Measurements from ENCODE around the gene PIH1D1. TPM values are rescaled to one million over a fixed set of nuclear protein-coding genes. Genes with fewer than 3 reads are reported as not detected.

Gene PIH1D1
- total RNA-seq, 1 donor from 2014 or later: 73.2 TPM

DNA sequence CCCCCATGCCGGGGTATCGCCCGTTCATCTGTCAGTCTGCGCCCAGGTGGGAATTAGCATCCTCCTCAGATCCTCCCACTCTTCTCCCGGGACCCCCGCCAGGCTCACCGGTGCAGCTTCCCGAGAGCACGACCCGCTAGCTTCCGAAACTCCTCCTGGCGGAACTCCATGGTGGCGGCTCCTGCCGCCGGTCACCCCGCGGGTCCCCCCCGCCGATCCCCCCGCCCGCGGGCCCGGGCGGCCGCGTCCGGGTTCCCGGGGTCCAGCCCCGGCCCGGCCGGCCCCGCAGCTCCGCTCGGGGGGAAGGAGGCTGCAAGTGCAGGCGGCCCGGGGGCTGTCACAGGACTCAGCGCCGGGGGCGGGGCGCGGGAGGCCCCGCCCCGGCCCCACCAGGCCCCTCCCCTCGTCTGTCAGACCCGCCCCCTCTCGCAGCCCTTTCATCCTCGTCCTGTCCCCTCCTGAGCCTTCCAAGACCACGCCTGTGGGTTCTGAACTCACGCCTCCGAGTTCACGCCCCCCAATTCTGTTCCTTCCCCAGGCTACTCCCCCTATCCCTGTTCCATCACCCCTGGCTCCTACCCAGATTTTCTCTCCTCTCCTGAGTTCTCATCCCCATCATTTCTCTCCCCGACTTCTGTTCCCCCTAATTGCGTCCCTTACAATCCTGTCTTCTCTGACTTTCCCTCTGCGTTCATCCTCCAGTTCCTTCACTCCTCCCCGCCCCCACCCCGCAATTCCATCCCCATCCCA lies 10.2 kb downstream of the PIH1D1 start, which contains the start of gene SLC17A7:
Gene SLC17A7, minus strand, starts transcription at position 318 of the 750 bp plus-strand sequence. Its CDS starts 148 bp downstream, at position 170.
- intact Hi-C loops (cut with DNase I): no loop called here
- ATAC-seq: peak; percentile 55
- DNase-seq (ENCODE audit: low spot score): peak; percentile 82

DNA sequence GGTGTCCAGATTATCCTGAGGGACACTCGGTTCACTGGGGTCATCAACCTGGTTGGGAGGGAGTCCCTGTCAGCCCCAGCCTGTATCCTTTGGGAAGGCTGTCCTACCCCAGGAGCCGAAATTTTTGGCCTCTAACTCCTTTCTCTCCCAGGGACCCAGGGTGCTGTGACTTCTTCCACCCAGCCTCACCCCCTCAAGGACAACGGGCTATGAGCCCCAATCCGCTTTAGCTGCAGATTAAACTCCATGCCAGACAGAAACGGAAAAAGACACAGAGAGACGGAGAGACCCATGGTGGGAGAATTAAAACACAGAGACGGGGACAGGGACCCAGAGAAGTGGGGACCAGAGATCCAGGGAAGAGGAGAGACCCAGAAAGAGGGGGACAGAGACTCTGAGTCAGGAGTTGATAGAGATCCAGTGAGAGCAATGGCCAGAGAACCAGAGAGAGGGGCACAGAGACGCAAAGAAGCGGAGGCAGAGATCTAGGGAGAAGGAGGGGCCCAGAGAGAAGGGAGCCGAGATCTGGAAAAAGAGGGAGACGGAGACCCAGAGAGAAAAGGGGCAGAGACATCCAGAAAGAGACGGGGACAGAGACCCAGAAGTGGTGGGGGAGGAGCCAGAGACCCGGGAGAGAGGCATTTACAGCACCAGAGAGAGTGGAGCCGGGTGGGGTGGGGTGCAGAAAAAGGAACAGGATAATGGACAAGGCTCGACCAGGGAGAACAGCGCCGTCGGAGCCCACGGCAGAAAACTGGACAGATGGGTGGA lies 11.0 kb downstream of the PIH1D1 start:
- no peak for DNase-seq (ENCODE audit: low spot score)
- no peak for ATAC-seq
- intact Hi-C loops (cut with DNase I): no loop called here

DNA sequence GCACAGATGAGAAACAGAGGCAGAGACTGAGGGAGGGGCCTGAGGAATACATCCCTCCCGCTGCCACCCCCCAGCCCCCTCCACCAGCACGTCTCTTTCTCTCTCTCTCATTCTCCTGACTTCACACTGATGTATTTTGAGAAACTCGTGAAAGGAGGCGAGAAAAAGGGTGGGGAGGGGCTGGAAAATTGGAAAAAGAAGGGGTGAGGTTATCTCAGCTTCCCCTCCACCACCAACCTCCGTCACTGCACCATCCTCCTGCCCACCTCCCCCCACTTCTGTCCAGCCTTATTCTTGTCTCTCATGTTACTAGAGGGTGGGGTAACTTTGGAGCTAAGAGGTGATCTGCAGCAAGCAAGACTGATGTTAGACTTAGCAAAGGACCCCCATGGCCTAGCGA lies 11.8 kb downstream of the PIH1D1 start:
- no peak for DNase-seq (ENCODE audit: low spot score)
- intact Hi-C loops (cut with DNase I): loop anchor here (5.0 kb wide), 1 partner anchor 213 kb away; no protein-coding TSS in a partner anchor
- ATAC-seq: no peak

DNA sequence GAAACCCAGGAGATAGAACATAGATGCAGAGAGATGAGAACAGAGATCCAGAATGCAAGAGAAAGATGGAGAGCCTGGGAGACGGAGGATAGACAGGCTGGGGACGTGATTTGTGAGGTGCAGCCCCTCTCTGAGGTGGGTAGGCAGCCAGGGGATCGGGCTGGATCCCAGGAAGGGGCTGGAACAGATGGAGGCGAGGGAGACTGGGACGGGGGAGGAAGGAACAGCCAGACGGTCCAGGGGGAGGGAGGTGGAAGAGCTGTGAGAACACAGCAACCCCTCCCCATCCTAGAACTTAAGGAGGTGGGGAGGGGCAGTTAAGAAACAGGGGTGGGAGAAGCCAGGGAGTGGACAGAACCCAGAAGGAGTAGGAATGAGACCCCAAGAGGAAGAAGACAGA lies 13.4 kb downstream of the PIH1D1 start:
- intact Hi-C loops (cut with DNase I): loop anchor here (5.0 kb wide), 1 partner anchor 211 kb away; no protein-coding TSS in a partner anchor
- no peak for DNase-seq (ENCODE audit: low spot score)
- ATAC-seq: no peak

DNA sequence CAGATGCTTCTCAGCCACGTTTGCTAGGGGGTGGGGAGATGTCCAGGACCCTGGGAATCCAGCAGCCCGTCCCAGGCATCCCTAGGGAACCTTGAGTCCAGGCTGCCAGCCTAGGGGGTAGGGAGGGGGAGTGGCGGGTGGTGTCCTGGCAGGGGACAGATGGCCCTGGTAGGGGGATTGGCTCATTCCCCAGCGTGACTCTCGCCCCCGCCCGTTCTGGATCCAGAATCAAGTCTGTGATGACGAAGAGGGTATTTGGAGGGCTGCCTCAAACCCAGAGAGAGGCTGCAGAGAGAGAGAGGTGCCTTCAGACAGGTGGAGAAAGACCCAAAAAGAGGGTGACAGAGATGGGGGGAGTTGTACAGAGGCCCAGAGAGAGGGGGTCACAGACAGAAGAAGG lies 14.4 kb downstream of the PIH1D1 start:
- DNase-seq (ENCODE audit: low spot score) (no peak), ATAC-seq (no peak)
- intact Hi-C loops (cut with DNase I): loop anchor here (5.0 kb wide), 1 partner anchor 210 kb away; no protein-coding TSS in a partner anchor

DNA sequence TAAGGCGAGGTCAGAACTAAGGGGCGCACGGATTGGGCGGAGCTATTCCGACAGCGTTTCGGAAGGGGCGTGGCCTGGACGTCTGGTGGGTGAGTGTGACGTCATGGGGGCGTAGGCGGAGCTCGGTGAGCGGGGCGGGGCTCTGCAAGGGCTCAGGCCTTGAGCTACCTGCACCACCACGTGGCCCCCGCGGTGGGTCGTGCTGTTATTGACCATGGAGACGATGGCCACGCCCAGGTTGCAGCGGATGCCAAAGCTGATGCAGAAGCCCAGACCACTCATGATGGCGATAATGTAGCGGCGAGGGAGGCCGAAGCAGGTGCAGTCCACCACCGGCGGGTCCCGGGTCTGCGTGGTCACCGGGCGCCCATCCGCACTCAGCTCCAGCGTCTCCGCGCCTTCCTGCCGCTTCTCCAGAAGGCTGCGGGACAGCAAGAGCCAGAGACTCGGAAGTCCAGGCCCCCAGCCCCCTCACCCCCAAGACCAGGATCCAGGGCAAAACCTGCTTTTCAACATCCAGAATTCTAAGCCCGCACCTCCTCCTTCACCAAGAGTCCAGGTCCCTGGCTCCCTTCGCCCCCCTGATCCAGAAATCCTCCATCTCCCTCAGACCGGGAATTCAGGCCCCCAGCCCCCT lies 15.1 kb downstream of the PIH1D1 start:
- ATAC-seq: no peak
- intact Hi-C loops (cut with DNase I): loop anchor here (5.0 kb wide), 1 partner anchor 209 kb away; no protein-coding TSS in a partner anchor
- no peak for DNase-seq (ENCODE audit: low spot score)

DNA sequence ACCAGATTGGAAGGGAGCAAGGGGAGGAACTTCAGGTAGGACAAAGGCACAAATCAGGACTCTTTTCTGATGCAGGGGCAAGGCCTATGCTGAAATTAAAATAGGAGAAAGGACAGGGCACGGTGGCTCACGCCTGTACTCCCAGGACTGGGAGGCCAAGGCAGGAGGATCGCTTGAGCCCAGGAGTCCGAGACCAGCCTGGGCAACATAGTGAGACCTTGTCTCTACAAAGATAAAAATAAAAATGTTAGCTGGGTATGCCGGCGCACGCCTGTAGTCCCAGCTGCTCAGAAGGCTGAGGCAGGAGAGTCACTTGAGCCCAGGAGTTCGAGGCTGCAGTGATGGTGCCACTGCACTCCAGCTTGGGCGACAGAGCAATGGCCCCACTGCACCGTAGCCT lies 15.9 kb downstream of the PIH1D1 start:
- no peak for ATAC-seq
- intact Hi-C loops (cut with DNase I): loop anchor here (5.0 kb wide), 1 partner anchor 208 kb away; no protein-coding TSS in a partner anchor
- no peak for DNase-seq (ENCODE audit: low spot score)

DNA sequence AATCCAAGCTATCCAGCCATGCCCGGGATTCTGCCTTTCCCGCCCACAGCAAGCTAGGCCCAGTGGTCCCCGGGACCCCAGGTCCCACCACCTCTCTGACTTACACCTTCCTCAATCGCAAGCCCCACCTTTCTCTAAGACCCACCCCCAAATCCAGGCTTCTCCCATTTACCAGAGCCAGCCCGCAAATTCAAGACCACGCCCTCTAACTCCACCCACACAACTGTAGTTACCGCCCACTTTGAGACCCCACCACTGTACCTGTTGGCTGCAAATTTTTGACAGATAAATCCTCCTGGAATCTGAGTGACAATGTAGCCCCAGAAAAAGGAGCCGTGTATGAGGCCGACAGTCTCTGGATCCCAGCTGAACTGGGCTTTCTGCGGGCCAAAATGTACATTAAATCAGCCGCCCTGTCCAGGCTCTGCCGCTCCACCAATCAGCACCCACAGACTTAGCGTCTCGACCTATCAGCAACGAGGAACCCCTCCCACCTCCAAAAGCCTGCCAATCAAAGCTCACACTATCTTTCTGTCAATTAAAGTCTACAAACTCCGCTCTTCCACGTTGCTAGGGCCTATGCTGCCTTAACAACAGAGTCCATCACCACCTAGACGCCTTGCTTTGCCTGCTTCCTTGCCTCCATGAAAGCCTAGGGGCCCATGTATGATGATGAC lies 16.6 kb downstream of the PIH1D1 start:
- DNase-seq (ENCODE audit: low spot score) (no peak), ATAC-seq (no peak)
- intact Hi-C loops (cut with DNase I): loop anchor here (5.0 kb wide), 1 partner anchor 208 kb away; no protein-coding TSS in a partner anchor

DNA sequence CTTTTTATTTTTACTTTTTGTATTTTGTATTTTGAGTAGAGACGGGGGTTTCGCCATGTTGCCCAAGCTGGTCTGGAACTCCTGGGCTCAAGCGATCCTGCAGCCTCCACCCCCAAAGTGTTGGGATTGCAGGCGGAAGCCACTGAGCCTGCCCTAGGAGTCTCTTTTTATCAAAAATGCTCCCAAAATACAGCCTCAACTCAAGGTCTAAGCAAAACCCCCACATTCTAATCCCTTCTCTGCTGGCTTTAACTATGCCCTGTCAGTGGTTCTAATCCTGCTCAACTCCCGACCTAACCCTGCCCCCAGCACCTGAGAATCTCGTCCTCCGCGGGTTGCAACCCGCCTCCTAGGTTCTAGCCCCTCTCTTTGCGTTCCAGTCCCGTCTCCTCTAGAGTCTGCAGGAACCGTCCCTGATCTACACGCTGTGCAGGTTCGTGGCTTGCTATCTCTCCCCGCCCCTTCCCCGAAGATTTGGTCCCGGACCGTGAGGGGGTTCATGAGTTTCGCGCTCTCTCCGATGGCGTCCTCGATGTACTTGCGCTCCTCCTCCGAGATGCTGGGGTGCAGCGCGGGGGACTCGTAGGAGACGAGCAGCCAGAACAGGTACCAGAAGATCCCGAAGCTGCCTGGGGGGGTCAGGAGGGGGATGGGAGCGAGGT lies 18.2 kb downstream of the PIH1D1 start:
- ATAC-seq (no peak), DNase-seq (ENCODE audit: low spot score) (no peak)
- intact Hi-C loops (cut with DNase I): no loop called here

DNA sequence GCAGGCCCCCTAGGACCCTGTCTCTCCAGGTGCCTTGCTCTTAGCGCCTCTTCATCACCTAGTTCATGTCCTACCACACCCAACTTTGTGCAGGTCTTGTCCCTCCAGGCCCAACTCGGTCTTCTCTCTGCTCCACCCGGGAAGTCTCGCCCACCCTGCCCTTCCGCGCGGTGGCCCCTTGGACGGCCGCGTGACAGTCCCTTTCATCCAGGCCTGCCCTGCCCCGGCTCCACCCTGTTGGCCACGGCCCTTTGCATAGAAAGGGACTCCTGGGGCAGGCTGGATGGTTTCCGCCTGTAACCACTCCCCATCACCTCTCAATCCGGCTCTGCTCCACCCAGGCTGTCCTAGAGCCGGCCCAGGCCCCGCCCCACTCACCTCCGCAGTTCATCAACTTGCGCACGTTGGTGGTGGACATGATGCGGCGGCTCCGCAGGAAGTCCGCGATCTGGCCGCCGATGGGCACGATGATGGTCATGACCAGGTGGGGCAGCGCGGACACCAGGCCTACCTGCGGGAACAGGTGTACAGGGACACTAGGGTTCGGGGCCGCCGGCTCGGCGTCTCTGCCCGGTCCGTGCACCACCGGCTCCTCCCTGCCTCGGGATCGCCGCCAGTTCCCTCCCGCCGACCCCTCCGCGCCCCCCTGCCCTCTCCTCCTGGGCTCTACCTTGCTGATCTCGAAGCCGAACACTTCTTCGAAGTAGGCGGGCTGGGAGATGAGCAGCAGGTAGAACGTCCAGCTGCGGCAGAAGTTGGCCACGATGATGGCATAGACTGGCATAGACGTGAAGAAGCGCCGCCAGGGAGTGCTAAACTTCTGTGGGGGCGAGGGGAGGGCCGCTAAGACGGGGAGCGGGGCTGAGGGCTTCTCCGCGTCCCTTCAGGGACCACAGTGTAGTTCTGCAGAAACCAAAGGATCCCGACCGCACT lies 19.2 kb downstream of the PIH1D1 start:
- no peak for ATAC-seq
- no peak for DNase-seq (ENCODE audit: low spot score)
- intact Hi-C loops (cut with DNase I): no loop called here

DNA sequence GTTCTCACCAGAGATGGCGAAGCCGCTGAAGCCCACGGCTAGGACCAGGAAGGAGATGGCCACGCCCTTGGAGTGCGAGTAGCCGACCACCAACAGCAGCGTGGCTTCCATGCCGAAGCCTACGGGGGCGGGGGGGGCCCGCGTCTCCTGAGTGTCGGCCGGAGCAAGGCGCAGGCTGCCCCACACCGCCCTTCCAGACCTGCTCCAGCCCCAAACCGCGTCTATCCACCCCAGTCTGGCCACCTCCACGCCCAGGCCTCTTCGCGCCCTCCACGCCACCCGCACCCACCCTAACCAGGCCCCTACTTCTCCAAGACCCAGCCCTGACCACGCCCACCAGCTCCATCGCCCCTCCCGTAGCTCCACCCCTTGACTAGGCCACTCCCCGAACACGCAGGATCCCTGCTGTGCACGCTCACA lies 20.3 kb downstream of the PIH1D1 start:
- intact Hi-C loops (cut with DNase I): no loop called here
- no peak for ATAC-seq
- no peak for DNase-seq (ENCODE audit: low spot score)

DNA sequence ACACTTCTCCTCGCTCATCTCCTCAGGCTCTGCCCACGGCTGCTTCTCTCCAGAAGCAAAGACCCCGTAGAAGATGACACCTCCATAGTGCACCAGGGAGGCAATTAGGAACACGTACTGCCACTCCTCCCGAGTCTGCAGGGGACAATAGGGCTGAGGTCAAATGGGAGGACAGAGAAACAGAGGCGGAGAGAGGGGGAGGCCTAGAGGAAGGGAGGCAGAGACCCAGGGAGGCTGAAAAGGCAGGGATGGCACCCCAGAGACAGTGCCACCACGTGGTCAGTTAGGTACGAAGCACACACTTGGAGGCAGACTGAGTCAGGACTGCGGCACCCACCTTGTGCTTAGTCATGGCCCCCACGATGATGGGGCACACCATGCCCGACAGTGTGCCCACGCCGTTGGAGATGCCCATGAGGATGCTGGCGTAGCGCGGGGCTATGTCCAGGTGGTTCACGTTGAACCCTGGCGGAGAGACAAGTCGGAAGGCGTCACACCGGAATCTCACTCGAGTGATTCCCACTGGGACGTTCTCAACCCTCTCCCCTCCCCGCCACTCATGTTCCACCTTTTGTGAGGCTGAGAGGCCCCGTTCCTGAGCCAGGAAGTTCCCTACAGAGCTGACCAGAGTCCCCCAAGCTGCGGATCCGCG lies 20.8 kb downstream of the PIH1D1 start:
- DNase-seq (ENCODE audit: low spot score): no peak
- ATAC-seq: no peak
- intact Hi-C loops (cut with DNase I): no loop called here

DNA sequence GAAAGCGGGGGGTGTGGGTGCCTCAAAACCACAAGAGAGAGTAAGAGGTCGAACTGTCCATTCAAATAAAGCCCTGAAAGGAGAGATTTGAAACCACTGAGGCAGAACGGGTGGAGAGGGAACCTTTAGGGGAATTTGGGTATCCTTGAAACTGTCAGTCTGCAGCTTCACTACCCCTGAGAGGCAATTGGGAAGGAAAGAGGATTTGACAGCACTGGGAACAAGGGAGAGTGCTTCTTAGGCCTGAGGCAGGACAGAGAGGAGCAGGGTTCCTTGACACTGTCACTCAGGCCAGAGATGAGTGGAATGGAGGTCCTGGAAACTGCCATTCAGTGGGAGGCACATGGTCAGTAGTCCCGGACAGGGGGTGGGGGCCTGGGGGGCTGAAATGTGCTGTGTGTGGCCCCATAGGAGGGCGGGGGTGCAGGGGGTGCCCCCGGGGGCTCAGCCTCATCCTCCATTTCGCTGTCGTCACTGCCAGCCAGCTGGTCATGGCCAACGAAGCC lies 21.4 kb downstream of the PIH1D1 start:
- ATAC-seq (no peak), DNase-seq (ENCODE audit: low spot score) (no peak)
- intact Hi-C loops (cut with DNase I): no loop called here

DNA sequence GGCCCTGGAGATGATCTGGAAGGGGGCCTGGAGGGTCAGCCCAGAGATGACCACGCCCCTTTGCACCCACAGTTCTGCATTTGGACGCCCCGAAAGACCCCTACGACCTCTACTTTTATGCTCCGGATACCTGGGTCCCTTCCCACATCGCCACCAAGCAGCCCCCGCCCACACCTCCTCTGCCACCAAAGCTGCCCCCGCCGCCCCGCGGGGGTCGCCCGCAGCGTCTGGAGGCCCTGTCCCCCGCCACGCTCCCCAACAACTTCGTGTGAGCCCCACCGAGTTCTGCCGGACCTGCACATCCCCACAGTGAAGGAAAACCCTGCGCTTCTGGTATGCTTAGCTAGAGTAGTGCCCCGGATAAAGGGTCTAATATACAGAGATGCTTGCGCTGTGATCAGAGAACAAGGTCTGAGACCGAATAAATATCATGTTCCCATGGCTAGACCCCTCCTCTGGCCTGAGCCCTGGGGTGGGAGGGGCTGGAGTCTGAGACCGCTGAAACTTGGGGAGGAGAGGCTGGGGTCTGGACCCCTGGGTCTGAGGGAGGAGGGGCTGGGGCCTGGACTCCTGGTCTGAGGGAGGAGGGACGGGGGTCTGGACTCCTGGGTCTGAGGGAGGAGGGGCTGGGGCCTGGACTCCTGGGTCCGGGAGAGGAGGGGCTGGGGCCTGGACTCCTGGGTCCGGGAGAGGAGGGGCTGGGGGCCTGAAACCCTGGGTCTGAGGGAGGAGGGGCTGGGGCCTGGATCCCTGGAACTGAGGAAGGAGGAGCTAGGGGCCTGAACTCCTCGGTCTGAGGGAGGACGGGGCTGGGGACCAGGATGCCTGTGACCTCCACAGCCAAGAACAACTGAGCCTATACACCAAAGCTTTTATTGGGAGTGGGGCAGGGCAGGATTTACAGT lies 22.8 kb downstream of the PIH1D1 start:
- no peak for DNase-seq (ENCODE audit: low spot score)
- intact Hi-C loops (cut with DNase I): no loop called here
- ATAC-seq: no peak

DNA sequence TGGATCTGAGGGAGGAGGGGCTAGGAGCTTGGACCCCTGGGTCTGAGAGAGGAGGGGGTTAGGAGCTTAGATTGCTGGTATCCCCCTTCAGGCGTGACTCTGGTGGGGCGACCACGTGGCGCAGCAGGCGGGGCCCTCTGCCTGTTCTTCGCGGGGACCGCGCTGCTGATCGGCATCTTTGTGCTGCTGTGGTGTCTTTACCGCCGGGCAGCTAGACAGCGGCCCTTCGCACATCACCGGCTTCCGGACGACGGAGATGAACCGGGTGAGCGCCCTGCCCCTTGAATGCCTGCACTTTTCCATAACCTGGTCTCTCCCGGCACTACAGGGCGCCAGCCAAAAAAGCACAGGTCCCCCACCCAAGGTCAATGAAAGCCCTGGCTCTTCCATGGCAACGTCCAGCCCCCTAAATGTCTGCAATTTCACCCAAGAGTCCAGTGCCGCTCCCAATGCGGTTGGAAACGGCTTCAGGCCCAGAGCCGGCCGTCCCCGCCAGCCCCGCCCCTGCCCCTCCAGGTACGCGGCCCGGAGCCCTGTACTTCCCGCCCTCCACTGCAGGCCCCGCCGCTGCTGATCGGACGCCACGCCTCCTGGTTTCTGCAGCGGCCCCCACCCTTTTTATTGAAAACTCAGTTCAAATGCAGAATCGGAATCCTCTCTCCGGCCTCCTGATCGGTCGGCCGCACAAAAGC lies 23.6 kb downstream of the PIH1D1 start:
- no peak for ATAC-seq
- intact Hi-C loops (cut with DNase I): no loop called here

More for the DNA sequence above, 23.6 kb downstream of the PIH1D1 start:
- no peak for DNase-seq (ENCODE audit: low spot score)
